ENCODE data around the gene TMEM183A.

TMEM183A gene

DNA sequence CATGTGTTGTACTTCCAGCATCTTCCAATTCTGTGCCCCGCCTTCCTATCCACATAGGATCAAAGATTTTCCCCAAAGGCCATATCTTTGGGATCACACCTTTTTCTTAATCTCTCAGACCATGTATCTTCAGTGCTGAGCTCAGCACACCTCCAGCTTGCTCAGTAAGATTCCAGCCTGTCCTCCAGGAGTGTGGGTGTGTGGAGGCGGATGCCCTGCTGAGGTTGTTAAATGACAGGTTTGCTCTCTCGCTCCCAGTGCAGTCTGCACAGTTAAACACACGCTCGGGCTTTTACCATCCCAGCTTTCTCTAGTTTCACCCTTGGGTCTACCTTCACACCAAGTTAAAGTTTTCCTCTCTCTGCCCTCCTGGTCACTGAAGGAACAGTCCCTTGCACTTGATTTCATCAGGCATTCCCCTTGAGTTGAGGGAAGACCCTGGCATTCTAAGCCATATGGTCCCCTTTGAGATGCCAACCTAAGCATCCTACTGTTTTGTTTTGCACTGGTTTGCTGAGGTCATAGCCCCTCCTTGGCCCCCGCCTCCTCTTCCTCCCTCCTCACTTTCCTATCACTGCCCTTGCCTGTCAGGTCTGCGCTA is 64.9 kb downstream of the TMEM183A start:
- DNase-seq: no peak

DNA sequence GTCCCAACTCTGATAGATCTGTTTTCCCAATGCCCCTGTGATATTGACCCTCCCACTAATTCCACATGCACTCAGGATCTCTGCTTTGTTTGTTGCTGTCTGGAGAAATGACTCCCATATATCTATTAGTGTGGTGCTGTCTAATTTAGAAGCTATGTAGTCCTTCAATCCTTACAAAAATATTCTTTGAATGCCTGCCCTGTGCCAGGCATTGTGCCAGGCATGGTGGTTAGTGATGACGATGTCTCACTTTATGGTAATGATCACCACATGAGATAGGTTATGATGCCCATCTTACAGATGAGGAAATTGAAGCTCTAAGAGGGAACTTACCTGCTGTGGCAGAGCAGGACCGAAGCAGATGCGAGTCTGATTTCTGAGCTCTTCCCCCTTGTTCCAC is 65.7 kb downstream of the TMEM183A start:
- peak; percentile 25 for DNase-seq

DNA sequence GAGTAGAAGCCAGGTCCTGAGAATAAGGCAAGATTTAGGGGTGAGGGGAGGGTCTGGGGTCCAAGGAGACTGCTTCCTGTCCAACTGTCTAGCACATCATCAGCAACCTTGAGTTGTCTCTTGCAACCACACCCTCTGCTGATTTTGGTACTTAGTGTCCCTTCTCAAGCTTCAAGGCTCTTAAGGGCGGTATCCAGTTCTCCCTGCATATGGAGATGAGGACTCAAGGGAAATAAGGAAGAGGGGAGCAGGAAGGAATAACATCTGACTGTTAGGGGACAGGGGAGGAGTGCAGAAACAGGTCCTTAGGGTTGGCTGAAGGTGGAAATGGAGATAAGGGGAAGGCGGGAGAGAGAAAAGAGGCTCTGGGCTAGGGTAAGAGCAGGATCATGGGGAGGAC is 66.3 kb downstream of the TMEM183A start:
- DNase-seq: no peak

Measured in fibroblast of skin of back (primary cell).